ENCODE data around the gene DISP2.

DISP2 gene, protein sequence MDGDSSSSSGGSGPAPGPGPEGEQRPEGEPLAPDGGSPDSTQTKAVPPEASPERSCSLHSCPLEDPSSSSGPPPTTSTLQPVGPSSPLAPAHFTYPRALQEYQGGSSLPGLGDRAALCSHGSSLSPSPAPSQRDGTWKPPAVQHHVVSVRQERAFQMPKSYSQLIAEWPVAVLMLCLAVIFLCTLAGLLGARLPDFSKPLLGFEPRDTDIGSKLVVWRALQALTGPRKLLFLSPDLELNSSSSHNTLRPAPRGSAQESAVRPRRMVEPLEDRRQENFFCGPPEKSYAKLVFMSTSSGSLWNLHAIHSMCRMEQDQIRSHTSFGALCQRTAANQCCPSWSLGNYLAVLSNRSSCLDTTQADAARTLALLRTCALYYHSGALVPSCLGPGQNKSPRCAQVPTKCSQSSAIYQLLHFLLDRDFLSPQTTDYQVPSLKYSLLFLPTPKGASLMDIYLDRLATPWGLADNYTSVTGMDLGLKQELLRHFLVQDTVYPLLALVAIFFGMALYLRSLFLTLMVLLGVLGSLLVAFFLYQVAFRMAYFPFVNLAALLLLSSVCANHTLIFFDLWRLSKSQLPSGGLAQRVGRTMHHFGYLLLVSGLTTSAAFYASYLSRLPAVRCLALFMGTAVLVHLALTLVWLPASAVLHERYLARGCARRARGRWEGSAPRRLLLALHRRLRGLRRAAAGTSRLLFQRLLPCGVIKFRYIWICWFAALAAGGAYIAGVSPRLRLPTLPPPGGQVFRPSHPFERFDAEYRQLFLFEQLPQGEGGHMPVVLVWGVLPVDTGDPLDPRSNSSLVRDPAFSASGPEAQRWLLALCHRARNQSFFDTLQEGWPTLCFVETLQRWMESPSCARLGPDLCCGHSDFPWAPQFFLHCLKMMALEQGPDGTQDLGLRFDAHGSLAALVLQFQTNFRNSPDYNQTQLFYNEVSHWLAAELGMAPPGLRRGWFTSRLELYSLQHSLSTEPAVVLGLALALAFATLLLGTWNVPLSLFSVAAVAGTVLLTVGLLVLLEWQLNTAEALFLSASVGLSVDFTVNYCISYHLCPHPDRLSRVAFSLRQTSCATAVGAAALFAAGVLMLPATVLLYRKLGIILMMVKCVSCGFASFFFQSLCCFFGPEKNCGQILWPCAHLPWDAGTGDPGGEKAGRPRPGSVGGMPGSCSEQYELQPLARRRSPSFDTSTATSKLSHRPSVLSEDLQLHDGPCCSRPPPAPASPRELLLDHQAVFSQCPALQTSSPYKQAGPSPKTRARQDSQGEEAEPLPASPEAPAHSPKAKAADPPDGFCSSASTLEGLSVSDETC (N-terminal part only)
- 0.74 to 6.0 reads per million in 2 donors for total RNA-seq

DNA sequence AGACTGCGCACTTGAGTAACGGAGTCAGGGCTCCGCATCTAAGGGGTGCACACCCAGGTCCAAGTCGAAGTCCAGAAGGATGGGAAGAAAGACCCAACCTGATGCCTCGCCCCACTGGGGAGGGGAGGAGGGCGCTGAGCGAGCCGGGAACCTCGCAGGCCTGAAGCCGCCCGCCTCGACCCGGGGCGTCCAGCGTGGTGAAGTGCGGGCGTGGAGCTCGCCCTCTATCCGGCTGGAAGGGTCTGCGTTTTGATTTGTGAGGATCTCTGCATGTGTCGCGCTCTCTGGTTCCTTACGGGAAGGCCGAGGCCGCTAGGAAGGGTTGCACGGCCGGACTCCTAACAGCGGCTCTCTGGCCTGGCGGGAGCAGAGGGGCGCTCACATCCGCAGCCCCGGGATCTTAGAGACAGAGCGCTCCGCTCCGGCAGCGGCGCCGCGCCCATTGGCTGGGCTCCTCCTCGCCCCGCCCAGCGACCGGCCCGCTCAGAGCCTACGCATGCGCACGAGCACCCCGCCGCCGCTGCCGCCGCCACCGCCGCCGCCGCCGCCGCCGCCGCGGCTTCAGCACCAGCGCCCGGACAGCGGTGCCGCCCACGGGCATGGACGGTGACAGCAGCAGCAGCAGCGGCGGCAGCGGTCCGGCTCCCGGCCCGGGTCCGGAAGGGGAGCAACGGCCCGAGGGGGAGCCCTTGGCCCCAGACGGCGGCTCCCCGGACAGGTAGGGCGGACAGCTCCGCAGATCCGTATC, at the start of gene DISP2:
DISP2 (plus strand) TSS at position 497 of the 748 bp plus-strand sequence; CDS start at position 600, 103 bp downstream.
- peak; percentile 83 for DNase-seq

DNA sequence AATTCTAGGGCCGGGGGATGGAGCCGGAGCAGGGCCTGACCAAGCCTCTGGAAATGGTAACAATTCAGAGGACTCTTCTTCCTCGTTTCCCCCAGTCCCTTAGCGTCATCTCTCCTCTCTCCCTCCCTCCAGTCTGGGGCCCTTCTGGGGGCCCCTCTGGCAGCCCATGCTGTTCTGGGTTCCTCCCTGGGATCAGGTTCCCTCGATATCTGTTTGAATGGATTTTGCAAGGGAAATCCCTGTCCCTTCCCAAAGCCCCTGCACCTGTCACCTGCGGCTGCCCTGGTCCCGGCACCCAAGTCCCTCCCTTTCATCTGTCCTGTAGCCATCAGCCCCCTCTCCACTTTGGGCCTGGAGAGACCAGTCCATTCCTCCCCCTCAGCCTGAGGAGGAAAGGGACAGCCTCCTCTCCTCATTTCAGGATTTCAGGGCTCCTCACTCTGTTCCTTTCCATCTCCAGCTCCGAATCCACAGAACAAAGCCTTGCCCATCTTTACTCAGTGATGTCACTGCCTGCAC, 48.6 kb upstream of the DISP2 start:
- no peak for DNase-seq

DNA sequence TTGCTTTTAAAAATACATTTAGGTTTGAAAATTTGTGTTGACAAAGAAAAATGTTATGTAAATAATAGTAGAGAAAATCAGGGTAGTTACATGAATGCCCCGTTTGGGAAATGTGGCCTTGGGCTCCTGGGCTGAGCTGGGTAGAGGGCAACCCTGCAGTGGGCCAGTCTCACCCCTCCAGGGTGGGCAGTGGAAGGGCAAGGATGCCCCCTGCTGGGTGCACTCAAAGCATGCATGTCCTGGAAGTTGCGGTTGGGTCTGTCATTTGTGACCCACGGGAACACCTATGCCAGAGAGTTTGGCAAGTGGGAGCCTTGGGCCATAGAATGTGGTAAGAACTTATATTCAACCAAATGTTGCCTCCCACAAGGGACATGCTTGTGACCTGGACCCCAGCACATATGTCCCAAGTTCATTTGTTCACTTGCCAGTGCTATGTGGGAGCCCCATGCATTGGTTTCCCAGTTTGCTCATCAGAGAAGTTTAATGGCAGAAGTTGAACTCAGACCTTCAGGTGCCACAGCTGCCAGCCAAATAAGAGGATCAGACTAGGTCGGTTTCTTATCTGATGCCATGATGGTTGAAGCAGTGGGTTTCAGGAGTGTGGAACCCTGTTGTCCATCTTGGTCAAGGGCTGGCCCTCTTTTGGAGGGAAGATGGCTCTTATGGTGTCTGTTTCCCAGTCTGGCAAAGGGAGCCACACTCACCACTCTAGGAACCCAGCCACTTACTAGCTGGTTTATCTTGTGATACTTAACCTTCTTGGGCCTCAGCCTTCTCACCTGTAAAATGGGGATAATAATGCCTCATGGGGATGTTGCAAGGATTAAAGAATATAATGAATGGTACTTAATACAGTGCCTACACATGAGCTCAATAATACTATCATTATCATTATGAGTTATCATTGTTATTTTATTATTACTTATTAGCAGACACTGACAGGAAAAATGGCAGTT, 47.7 kb upstream of the DISP2 start:
- no peak for DNase-seq

DNA sequence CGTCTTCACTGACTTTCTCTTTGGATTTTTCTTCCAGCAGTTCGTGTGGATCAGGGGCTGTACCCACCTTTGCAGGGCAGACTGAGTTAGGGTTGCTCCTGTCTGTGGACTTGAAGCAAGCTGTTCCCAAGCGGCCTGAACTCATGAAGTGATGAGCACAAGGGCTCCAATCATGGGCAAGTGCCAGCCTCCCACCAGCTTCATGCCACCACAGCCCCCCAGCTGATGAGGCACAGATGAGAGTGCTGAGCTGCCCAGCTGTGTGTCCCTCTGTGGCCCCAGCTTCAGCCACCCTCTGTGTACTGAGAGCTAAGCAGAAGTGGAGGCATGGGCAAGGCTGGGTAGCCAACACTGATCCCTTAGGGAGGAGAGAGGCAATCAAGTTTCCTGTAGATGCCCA, 47.0 kb upstream of the DISP2 start:
- DNase-seq, result no peak

DNA sequence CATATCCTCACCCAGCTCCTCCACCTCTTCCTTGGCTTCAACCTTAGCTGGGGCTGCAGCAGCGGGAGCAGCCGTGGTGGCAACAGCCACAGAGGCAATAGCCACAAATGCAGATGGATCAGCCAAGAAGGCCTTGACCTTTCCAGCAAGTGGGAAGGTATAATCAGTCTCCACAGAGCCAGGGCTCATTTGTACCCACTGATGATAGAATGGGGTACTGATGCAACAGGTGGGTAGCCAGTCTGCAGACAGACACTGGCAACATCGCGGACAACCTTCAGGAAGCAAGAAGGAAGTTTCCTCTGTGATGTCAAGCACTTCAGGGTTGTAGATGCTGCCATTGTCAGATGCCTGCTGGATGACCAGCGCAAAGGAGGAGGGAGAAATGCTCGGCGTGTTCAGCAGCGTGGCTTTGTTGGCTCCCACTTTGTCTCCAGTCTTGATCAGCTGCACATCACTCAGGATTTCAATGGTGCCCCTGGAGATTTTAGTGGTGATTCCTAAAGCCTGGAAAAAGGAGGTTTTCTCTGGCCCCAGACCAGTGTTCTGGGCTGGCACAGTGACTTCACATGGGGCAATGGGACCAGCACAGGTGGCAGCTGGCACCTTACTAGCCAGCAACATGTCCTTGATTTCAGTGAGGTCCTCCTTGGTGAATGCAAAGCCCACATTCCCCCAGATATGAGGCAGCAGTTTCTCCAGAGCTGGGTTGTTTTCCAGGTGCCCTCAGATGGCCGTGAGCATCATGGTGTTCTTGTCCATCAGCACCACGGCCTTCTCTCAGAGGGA, 45.5 kb upstream of the DISP2 start:
- DNase-seq, result no peak

DNA sequence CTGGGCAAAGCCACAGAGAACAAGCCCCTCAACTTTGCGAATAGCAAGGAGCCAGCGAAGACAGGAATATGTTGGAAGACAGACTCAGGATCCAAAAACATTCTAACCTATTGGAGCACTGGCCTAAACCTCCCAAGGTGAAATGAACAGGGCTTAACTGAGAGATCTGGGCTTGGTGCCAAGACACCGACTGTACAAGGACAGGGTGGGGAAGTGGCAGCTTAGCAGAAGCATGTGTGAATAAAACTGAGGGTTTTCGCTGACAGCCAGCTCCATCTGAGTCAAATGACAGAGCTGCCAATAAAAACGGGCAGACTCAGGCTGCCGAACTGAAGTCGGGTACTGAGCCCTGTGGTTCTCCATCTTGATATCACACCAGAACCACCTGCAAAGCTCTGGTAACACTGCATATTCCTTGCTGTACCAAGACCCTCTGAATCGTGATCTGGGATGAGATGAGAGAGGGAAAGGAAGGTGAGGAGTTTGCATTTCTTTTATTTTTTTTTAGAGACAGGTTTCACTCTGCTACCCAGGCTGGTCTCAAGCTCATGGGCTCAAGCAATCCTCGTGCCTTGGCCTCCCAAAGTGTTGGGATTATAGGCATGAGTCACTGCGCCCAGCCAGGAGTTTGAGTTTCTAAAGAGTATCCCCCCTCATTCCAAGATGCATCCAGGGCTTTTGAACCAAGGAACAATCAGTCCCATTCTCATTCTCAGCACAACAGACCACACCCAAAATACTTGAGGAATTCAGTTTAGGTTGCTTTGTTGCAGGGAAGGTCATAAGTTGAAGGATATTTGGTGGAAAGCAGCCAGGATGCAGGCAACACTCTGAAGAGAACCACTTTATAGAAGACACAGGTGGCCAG, 44.3 kb upstream of the DISP2 start:
- no peak for DNase-seq

DNA sequence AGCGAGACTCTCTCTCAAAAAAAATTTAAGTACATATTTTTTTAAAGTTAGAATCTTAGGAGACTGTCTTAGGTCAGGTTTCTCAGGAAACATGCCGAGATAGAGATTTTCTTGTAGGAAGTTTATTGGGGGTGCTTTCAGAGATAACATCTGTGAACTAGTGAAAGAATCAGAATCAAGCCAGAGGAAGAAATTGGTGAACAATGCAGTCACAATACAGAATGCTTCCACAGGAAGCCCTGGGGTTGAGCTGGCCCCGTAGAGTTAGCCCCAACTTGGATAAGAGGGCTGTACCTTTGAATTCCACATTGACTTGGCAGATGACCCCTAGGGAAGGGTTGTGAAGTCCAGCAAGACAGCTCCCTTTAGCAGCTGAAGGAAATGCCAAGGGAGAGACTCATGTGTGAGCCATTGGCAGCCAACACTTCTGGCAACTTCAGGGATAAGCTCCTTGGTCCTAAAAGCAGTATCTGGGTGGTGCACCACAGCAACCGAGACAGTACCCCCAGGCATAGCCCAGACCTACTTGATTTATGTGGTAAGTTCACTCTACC, 43.2 kb upstream of the DISP2 start:
- no peak for DNase-seq

DNA sequence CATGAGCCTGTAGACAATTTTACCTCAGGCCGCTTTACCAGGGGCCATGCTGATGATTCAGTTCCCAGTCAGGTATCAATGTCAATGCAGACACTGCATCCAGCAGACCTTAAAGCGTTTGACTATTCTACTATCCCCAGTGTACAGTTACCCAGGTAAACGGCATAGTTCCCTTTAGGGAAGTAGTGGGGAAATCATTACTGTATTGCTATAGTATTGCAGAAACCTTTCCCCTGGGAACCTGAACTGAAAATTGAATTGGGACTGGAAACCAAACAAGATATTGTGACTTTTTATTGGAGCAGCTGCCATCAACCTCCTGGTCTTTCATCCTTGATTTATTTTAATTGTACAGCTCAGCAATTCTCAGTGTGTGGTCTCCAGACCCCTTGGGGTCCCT, 41.1 kb upstream of the DISP2 start:
- DNase-seq, result no peak

DNA sequence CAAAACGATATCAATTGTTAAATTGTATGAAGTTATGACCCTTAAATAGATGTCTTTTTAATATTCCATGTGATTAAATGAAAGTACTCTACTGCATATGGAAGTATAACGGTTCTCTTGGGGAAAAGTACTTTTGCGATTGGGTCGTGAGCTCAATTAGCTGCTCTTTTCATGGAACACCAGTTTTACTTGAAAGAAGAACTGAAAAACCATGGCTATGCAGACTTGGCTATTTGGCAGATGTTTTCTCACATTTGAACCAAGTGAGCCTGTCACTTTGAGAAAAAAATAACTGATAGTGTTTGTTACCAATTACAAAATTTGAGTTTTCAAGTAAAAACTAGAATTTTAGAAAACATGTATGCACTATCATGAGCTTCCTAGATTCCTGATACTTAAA, 40.4 kb upstream of the DISP2 start:
- DNase-seq, result no peak

DNA sequence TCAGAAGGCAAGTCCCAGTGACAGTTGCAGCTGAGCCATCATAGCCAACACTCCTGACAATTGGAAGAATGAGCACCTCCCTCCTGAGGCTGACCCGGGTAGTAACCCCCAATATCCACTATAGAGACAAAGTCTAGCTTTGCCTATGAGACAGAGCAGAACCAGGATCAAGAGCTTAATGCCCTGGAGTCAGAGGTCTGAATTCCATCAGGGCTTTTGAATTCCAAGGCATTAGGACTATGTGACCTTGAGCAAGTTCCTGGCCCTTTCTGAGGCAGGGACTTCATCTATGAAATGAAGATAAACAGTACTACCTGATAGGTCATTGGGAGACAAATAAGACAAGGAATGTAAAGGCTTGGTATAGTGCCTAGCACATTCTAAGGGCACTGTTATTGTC, 37.6 kb upstream of the DISP2 start:
- DNase-seq, result no peak

DNA sequence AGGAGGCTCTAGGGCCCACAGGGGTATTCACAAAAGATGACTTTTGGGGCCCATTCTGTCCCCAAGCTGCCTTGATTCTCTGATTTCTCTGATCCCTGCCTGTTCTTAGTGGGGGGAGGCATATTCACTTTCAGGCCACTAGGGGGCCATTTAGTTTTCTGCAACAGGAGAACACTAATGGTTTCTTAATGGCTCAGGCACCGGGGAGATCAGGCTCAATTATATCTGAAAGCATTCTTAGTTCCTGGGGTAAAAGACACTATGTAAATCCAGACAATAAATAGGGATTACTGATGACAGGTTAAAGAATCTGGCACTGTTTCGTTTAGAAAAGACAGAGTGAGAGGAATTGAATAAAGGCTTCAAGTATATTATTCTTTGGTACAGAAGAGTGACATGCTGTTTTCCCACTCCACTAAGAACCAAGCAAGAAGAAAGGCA, 37.1 kb upstream of the DISP2 start:
- no peak for DNase-seq

DNA sequence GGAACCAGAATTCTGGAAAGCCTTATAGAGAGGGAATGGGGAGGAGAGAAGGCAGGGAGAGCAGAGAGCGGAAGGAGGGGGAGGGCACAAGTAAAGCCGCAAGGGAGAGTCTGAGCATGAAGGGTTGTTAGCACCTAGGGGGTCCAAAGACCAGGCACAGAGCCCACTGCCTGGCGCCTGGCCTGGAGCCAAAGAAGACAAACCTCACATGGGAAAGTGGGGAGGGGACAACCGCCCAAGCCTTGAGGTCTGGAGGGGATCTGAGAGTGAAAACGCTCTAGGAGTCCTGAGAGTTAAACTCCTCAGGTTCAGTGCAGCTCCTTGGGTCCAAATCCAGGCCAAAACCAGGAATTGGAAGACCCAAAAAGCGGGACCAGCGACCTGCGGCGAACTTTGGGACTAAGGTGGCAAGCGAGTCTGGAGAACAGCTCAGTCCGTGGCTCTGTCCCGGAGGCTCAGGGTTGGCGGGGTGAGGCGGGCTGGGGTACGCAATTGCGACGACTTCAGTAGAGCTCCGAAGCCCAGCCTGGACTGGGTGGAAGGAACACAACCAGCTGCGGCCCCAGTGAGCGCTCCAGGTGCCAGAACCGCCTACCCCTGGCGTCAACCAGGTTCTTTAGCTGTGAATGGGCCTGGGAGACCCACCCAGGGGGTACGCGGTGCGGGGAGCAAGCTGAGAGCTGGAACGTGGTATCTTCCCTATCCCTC, 35.3 kb upstream of the DISP2 start:
- DNase-seq, result no peak

DNA sequence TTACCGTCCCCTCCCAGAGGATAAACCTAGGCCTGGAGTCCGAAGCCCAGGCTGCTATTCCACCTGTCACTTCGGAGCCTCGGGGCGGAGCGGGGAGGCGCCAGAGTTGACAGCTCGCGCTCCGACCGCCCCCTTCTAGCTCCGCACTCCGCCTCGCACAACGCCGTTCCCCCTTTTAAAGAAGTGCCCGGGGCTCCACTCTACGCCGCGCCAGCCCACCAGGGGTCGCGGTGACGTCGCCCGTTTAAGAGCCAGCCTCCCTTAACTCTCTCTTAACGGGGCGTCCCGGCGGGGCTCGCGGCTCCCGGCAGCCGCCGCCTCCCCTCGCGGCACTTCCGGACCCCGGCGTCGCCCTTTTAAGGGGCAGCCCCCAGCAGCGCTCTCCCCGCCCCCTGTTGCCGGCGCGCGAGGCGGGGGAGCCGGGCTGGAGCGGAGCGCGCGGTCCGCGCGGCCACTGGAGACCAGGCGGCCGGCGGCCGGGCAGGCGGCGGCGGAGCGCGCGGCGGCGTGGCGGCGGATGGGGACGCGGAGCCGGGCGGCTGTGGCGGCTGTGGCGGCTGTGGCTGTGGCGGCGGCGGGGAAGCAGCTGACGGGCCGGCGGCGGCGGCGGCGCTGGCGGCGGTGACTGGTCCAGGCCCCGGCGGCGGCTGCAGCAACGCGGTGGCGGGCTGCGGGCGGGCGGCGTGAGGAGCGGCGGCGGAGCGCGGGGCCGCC, 34.6 kb upstream of the DISP2 start, which contains the start of gene INAFM2:
INAFM2 (plus strand) TSS at position 454 of the 714 bp plus-strand sequence. CDS start 364 bp downstream, outside the sequence.
- DNase-seq, result peak; percentile 87

DNA sequence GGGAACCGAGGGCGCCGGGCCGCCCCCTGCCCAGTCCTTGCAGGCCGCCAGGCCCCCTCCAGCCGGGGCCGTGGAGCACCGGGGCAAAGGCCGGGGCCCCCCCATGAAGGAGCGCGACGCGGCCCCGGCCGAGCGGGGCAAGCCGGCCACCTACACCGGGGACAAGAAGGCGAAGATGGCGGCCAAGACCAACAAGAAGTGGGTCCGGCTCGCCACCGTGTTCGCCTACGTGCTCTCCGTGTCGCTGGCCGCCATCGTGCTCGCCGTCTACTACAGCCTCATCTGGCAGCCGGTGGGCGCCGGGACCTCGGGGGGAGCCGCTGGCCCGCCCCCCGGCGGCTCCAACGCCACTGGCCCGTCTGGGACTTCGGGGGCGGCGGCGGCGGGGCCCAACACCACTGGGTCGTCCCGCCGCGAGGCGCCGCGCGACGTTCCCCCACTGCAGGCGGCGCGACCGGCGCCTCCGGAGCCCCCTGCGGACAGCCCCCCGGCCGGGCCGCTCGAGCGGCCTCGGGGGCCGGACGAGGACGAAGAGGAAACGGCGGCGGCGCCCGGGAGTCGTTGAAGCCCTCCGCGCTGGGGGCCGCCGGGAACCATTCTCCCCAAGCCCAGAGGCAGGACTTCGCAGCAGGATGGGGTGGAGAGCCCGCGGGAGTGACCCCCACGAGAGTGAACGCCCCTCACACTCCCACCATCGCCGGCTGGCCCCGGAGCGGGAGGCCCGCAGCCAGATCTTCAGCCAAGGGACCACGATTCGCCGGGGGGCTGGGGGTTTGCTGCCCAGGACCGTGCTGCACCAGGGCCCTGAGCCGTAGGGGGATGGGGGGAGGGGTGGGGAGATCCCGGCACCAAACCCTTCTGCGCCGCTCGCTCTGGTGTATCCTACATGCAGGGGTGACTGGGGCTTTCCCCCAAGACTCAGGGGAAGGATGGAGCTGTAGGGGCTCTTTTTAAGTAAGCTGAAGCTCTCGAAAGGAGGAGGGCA, 33.8 kb upstream of the DISP2 start:
- peak; percentile 35 for DNase-seq

DNA sequence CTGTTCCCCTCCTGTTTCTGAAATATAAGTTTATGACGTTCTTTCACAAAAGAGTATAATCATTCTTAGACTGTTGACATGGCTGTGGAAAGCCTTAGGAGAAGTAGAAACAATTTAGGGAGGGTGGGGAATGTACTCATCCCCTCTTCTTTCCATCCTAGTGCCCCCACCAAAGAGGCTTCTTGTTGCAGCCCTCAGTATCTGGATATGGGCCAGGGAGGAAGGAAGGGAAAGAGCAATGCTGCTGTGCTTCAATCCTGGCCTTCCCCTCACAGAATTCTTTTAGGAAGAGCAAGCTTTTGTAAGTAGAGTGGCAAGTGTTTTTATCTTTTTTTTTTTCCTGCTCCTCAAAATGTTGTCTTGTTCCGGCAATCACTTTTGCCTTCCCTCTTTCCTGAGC, 32.8 kb upstream of the DISP2 start:
- DNase-seq, result no peak

DNA sequence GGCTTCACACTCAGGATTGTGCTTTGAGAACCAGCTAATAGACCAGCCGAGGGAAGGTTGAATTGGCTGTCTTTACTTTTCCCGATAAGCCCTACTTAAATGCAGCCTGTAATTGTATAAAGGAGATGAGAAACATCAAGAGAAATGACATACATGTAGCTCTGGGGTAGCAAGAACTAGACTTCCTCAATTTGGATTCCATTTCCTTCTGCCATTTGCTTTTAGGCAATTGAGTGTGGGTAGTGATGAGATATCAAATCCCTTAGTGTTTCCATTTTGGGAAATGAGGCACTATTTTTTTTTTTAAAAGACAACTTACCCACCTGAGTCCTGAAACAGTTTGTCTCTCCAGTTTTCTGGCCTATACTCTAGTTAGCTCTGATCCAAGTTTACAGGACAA, 32.3 kb upstream of the DISP2 start:
- no peak for DNase-seq
